ENCODE data around the gene SQSTM1. TPM values are rescaled to one million over a fixed set of nuclear protein-coding genes. Genes with fewer than 3 reads are reported as not detected.

Gene SQSTM1
- total and polyA plus RNA-seq, 7 donors: 168 to 443 (median 301) TPM

DNA sequence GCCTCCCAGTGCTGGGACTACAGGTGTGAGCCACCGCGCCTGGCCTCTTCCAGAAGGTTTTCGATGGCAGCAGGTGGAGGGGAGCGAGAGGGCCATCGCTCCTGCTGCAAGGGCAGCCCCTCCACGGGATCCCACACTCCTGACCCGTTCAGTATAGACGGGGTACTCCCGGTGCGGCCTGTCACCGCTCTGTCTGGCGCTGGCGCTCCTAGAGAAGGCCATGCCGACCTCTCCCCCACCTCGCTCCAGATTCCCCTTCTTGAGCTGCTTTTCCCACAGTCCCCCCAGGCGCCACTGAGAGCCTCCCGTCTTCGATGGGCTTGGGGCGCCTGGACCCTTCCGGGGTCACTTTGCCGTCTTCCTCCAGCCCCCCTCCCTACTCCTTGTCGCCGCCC, 4.3 kb upstream of the SQSTM1 start:
- Histone ChIP-seq H3K4me1 (peaks cover 0 to 42% (median 39%) of the 10 kb centered on the region in 4 donors), H3K36me3 (peaks cover 0 to 14% (median 0%) of the 10 kb centered on the region in 4 donors), H3K9me3 (no peaks in the 10 kb centered on the region), H3K4me3 (peak overlapping the region; percentile 35 to 74 (median 58)), H3K27ac (peak overlapping the region; percentile 97 to 100 (median 99)), H3K27me3 (no peaks in the 10 kb centered on the region)
- TF ChIP-seq, protein P1, sequence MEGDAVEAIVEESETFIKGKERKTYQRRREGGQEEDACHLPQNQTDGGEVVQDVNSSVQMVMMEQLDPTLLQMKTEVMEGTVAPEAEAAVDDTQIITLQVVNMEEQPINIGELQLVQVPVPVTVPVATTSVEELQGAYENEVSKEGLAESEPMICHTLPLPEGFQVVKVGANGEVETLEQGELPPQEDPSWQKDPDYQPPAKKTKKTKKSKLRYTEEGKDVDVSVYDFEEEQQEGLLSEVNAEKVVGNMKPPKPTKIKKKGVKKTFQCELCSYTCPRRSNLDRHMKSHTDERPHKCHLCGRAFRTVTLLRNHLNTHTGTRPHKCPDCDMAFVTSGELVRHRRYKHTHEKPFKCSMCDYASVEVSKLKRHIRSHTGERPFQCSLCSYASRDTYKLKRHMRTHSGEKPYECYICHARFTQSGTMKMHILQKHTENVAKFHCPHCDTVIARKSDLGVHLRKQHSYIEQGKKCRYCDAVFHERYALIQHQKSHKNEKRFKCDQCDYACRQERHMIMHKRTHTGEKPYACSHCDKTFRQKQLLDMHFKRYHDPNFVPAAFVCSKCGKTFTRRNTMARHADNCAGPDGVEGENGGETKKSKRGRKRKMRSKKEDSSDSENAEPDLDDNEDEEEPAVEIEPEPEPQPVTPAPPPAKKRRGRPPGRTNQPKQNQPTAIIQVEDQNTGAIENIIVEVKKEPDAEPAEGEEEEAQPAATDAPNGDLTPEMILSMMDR (IDR thresholded peaks at IDR 0.05): no peak
- intact Hi-C loops (cut with DNase I): no loop called here
- DNase-seq: no peak
- WGBS, 2 donors: 65 to 72% methylated on average over 23 of the region's 23 CpGs

DNA sequence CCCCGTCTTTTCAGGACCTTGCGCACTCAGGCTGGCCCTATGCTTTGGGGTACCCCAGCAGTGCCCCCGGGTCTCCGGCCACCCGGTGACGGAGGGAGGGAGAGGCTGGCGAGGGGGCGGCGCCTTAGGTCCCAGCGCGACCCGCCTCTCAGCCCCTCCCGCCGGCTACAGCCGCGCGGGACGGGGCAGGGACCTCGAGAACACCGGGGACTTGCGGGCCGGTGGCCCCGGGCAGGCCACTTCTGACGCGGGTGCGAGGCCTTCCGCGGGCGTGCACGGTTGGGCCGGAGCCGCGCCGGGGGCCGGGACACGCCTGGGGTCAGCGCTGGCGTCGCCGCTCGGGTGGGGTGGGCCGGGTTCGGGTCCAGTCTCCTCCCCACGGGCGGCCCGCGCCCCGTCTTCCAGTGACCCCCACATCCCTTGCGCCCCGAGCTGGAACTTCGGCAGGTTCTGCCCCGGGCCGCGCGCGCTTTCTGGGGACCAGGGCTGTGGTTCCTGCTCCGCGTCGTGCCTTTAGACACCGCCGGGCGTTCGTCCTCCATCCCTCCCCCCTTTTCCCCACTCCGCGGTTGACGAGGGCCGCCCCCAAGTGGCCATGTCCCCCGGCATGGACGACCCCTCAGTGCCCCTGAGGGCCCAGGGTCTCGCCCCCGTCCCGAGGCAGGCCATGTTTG, 3.8 kb upstream of the SQSTM1 start:
- Histone ChIP-seq H3K9me3 (no peaks in the 10 kb centered on the region), H3K36me3 (peaks cover 0 to 14% (median 0%) of the 10 kb centered on the region in 4 donors), H3K27ac (peak overlapping the region; percentile 97 to 100 (median 99)), H3K27me3 (no peaks in the 10 kb centered on the region), H3K4me3 (peak overlapping the region; percentile 35 to 74 (median 58)), H3K4me1 (peaks cover 0 to 44% (median 40%) of the 10 kb centered on the region in 4 donors)
- 2% methylated on average over 72 of the region's 72 CpGs for WGBS, 2 donors
- TF ChIP-seq EP300 (IDR thresholded peaks at IDR 0.05) (no peak), POLR2A (IDR thresholded peaks at IDR 0.05) (no peak), POLR2AphosphoS5 (IDR thresholded peaks at IDR 0.05) (peak in 3 of 4 donors; percentile 16 to 40 (median 24))
- TF ChIP-seq, protein P1 (IDR thresholded peaks at IDR 0.05): peak in 1 of 4 experiments; percentile 12
- no peak for DNase-seq
- intact Hi-C loops (cut with DNase I): no loop called here

DNA sequence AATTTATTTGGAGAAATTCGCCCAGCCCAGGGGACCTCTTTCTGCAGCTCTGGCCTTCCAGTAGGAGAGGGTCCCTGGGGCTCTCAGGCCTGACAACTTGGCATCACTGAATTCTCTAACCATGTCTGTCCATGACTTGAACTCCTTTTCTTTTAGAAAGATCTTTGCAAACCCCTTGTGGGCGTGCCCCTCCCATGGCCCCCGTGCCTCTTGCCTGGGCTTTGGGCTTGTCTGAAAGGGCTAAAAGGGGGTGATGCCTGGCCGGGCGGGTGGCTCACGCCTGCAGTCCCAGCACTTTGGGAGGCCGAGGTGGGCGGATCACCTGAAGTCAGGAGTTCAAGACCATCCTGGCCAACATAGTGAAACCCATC, 3.2 kb upstream of the SQSTM1 start:
- Histone ChIP-seq H3K27me3 (no peaks in the 10 kb centered on the region), H3K4me3 (peak overlapping the region; percentile 35 to 74 (median 58)), H3K27ac (peak overlapping the region; percentile 97 to 100 (median 99)), H3K9me3 (no peaks in the 10 kb centered on the region), H3K4me1 (peaks cover 0 to 49% (median 46%) of the 10 kb centered on the region in 4 donors), H3K36me3 (peaks cover 0 to 11% (median 0%) of the 10 kb centered on the region in 4 donors)
- TF ChIP-seq, protein P1 (IDR thresholded peaks at IDR 0.05): peak in 1 of 4 experiments; percentile 4
- TF ChIP-seq EP300 (IDR thresholded peaks at IDR 0.05) (no peak), POLR2AphosphoS5 (IDR thresholded peaks at IDR 0.05) (no peak)
- intact Hi-C loops (cut with DNase I): no loop called here
- DNase-seq: no peak
- WGBS, 2 donors: 73 to 87% methylated on average over 8 of the region's 8 CpGs

DNA sequence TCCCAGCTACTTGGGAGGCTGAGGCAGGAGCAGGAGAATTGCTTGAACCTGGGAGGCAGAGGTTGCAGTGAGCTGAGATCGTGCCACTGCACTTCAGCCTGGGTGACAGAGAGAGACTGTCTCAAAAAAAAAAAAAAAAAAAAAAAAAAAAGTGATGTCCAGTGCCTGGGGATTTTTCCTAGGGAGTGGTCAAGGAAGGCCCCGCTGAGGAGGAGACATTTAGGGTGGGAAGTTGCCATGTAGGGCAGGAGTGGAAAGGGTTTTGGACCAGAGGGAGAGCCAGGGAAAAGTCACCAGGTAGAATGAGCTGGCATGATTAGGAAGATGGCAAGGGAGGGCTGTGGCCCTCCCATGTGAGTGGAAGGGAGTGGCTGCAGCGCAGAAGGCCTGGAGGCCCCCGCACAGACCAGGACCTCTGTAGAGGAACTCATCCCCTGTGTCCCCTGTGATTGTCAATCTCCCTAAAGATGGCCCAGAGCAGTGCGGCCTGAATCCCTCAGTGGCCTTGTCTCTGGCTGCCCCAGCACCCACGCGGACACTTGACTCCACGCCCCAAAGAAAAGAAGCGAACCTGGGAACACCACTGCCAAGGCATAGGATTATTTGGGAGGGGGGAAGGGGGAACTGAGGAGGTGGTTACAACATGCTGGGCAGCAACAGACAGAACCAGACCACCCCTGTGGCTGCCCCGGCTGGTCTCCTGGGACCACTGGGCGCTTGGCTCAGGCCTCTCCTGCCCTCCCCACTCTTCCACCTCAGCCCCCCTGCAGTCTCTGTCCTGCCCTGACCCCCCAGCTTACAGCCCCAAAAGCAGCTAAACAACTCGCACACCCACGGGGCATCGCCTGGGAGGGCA, 2.6 kb upstream of the SQSTM1 start:
- Histone ChIP-seq H3K9me3 (no peaks in the 10 kb centered on the region), H3K27me3 (no peaks in the 10 kb centered on the region), H3K4me3 (peak overlapping the region; percentile 68 to 99 (median 97)), H3K4me1 (peaks cover 0 to 56% (median 52%) of the 10 kb centered on the region in 4 donors), H3K36me3 (peaks cover 0 to 11% (median 0%) of the 10 kb centered on the region in 4 donors), H3K27ac (peak overlapping the region; percentile 97 to 100 (median 99))
- DNase-seq: no peak
- TF ChIP-seq POLR2AphosphoS5 (IDR thresholded peaks at IDR 0.05) (no peak), EP300 (IDR thresholded peaks at IDR 0.05) (no peak), POLR2A (IDR thresholded peaks at IDR 0.05) (no peak)
- TF ChIP-seq, protein P1 (IDR thresholded peaks at IDR 0.05): no peak
- 30 to 67% methylated on average over 14 of the region's 14 CpGs for WGBS, 2 donors
- intact Hi-C loops (cut with DNase I): no loop called here
